ENCODE data around the gene KRTAP2-1. TPM values are rescaled to one million over a fixed set of nuclear protein-coding genes. Genes with fewer than 3 reads are reported as not detected.
"Not testable (repeated sequence)": the region's sequence is repeated elsewhere in the genome, so short reads cannot be mapped to it uniquely, and the experiment has no call there.

KRTAP2-1 gene
- total RNA-seq, 1 donor from 2014 or later = not detected

DNA sequence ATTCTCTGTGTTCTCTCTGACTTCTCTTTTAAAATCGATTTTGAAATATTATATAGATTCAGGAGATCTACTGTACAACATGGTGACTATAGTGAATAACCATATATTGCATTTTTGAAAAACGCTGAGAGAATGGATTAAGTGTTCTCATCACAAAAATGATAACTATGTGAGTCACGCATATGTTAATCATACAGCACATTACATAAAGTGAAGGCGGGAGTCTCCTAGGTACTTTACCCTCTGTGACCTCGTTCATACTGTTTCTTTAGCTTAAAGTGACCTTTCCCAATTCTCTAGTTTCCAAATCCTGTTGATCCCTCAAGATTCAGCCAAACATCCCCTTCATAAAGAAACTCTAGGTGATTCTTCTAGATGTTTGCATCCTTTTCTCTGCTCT lies 44.3 kb downstream of the KRTAP2-1 start:
- H3K9ac ChIP-seq (ENCODE audit: low read depth in 1 of 3, low read length in 3 of 3) = no peak overlapping the region
- H3K36me3 ChIP-seq (ENCODE audit: control insufficient read depth in 3 of 3, insufficient read depth in 3 of 3, low read length in 3 of 3) = no peaks in the 10 kb centered on the region
- no peak overlapping the region for H3K4me3 ChIP-seq (ENCODE audit: low read length in 3 of 3)
- no peaks in the 10 kb centered on the region for H3K4me1 ChIP-seq (ENCODE audit: control insufficient read depth in 3 of 3, insufficient read depth in 3 of 3, low read length in 3 of 3)
- H3K27ac ChIP-seq (ENCODE audit: low read depth, low read length) = no peak overlapping the region
- H3K27me3 ChIP-seq (ENCODE audit: control insufficient read depth in 3 of 3, insufficient read depth in 3 of 3, low read length in 3 of 3) = peaks cover 0 to 6% (median 3%) of the 10 kb centered on the region in 3 donors
- no peaks in the 10 kb centered on the region for H3K9me3 ChIP-seq (ENCODE audit: control insufficient read depth in 3 of 3, low read length in 3 of 3)

DNA sequence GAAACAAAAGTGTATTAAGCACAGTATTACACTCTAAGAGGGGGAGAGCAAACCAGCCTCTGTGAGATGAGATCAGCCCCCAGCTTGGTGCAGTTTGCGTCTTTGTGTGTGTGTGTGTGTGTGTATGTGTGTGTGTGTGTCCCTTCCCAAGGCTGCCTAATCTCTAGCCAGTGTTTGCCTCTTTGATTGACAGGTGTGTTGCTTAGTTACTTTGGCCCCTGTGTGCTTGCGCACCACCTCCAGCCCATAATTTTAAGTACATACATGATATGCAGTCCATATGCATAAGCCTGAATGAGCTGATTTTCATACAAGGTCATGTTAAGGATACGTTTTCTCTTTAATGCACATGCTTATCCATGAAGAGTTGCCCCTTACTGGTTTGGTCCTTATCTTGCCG lies 45.3 kb downstream of the KRTAP2-1 start:
- Histone ChIP-seq H3K9ac (ENCODE audit: low read depth in 1 of 3, low read length in 3 of 3) (no peak overlapping the region), H3K36me3 (ENCODE audit: control insufficient read depth in 3 of 3, insufficient read depth in 3 of 3, low read length in 3 of 3) (no peaks in the 10 kb centered on the region), H3K4me1 (ENCODE audit: control insufficient read depth in 3 of 3, insufficient read depth in 3 of 3, low read length in 3 of 3) (no peaks in the 10 kb centered on the region), H3K27me3 (ENCODE audit: control insufficient read depth in 3 of 3, insufficient read depth in 3 of 3, low read length in 3 of 3) (peaks cover 0 to 9% (median 3%) of the 10 kb centered on the region in 3 donors), H3K4me3 (ENCODE audit: low read length in 3 of 3) (no peak overlapping the region), H3K27ac (ENCODE audit: low read depth, low read length) (no peak overlapping the region), H3K9me3 (ENCODE audit: control insufficient read depth in 3 of 3, low read length in 3 of 3) (no peaks in the 10 kb centered on the region)

DNA sequence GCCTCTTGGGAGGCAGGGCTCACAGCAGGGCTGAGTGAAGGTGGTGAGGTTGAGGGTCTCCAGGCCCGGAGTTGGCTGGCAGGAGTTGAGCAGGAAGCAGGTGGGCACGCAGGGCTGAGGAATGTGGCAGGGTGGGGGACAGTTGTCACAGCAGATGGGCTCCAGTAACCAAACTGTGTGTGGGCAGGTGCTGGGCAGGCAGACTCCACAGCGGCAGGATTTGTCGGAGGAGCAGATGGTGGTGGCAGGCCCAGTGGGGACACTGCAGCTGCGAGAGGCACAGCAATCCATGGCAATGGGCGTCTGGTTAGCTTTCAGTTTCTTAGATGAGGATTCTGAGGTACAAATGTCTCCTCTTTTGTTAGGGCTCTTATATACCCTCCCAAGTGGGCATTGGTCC lies 47.6 kb downstream of the KRTAP2-1 start, which contains the start of gene KRTAP3-2:
Gene KRTAP3-2 (minus strand): TSS at position 344 of the 400 bp plus-strand sequence. CDS start 53 bp downstream, at position 291.
- H3K27me3 ChIP-seq (ENCODE audit: control insufficient read depth in 3 of 3, insufficient read depth in 3 of 3, low read length in 3 of 3) = peaks cover 2 to 12% (median 3%) of the 10 kb centered on the region in 3 donors
- not testable (repeated sequence) for H3K4me3 ChIP-seq (ENCODE audit: low read length in 3 of 3); H3K9me3 ChIP-seq (ENCODE audit: control insufficient read depth in 3 of 3, low read length in 3 of 3); H3K27ac ChIP-seq (ENCODE audit: low read depth, low read length); H3K4me1 ChIP-seq (ENCODE audit: control insufficient read depth in 3 of 3, insufficient read depth in 3 of 3, low read length in 3 of 3); H3K36me3 ChIP-seq (ENCODE audit: control insufficient read depth in 3 of 3, insufficient read depth in 3 of 3, low read length in 3 of 3); H3K9ac ChIP-seq (ENCODE audit: low read depth in 1 of 3, low read length in 3 of 3)

- Histone ChIP-seq H3K27me3 (ENCODE audit: control insufficient read depth in 3 of 3, insufficient read depth in 3 of 3, low read length in 3 of 3) (peaks cover 3 to 15% (median 5%) of the 10 kb centered on the region in 3 donors), H3K4me1 (ENCODE audit: control insufficient read depth in 3 of 3, insufficient read depth in 3 of 3, low read length in 3 of 3) (no peaks in the 10 kb centered on the region)
Observed at GRCh38 chr17:40997361-40997760, 49.8 kb downstream of the KRTAP2-1 start.

DNA sequence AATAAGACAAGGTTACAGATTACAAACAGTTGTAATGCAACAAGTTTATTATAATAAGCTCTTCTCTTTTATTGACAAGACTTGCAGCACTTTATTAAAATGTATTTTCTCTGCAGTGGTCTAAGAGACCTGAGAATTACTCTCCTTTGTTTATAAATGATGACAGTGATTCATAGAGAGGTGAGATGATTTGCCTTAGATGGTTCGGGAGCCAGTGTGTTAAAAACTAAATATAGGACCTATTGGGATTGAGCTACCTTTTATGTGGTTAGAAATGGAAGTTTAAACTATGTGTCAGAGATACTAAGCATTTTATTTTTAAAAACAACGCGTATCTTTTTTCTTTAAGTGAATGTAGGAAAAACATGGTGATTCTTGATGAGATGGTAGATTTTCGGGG lies 50.3 kb downstream of the KRTAP2-1 start:
- no peak overlapping the region for H3K9ac ChIP-seq (ENCODE audit: low read depth in 1 of 3, low read length in 3 of 3)
- H3K27me3 ChIP-seq (ENCODE audit: control insufficient read depth in 3 of 3, insufficient read depth in 3 of 3, low read length in 3 of 3) = peaks cover 3 to 13% (median 5%) of the 10 kb centered on the region in 3 donors
- no peaks in the 10 kb centered on the region for H3K36me3 ChIP-seq (ENCODE audit: control insufficient read depth in 3 of 3, insufficient read depth in 3 of 3, low read length in 3 of 3)
- no peak overlapping the region for H3K27ac ChIP-seq (ENCODE audit: low read depth, low read length)
- H3K4me1 ChIP-seq (ENCODE audit: control insufficient read depth in 3 of 3, insufficient read depth in 3 of 3, low read length in 3 of 3) = no peaks in the 10 kb centered on the region
- no peak overlapping the region for H3K4me3 ChIP-seq (ENCODE audit: low read length in 3 of 3)
- H3K9me3 ChIP-seq (ENCODE audit: control insufficient read depth in 3 of 3, low read length in 3 of 3) = no peaks in the 10 kb centered on the region

More at GRCh38 chr17:40997361-40997760, 49.8 kb downstream of the KRTAP2-1 start:
- no peaks in the 10 kb centered on the region for H3K9me3 ChIP-seq (ENCODE audit: control insufficient read depth in 3 of 3, low read length in 3 of 3)
- no peaks in the 10 kb centered on the region for H3K36me3 ChIP-seq (ENCODE audit: control insufficient read depth in 3 of 3, insufficient read depth in 3 of 3, low read length in 3 of 3)
- no peak overlapping the region for H3K9ac ChIP-seq (ENCODE audit: low read depth in 1 of 3, low read length in 3 of 3)
- H3K4me3 ChIP-seq (ENCODE audit: low read length in 3 of 3) = no peak overlapping the region
- H3K27ac ChIP-seq (ENCODE audit: low read depth, low read length) = no peak overlapping the region

Small RNA genes lying within 50 kb of the gene (small RNA-seq; reads per million reads assigned to genes)
- not detected for gene KRTAP3-4P

Other genes starting within 250 kb of the KRTAP2-1 start
- not detected for gene KRT28, start 247.4 kb downstream of the KRTAP2-1 start, total RNA-seq
- gene KRT10, start 224.7 kb downstream of the KRTAP2-1 start, total RNA-seq = 2.6 TPM
- gene KRT12, start 180.1 kb downstream of the KRTAP2-1 start, total RNA-seq = not detected
- gene KRT20, start 162.1 kb downstream of the KRTAP2-1 start, total RNA-seq = not detected
- gene KRT23, start 109.7 kb downstream of the KRTAP2-1 start, total RNA-seq = 0.52 TPM
- 3.1 TPM for gene KRT39, start 80.4 kb downstream of the KRTAP2-1 start, total RNA-seq
- 6.3 TPM for gene KRT40, start 63.0 kb downstream of the KRTAP2-1 start, total RNA-seq
- gene KRTAP3-3, start 53.2 kb downstream of the KRTAP2-1 start, total RNA-seq = not detected
- gene KRTAP3-2, start 47.4 kb downstream of the KRTAP2-1 start, total RNA-seq = not detected
- not detected for gene KRTAP3-1, start 38.2 kb downstream of the KRTAP2-1 start, total RNA-seq
- not detected for gene KRTAP1-5, start 20.1 kb downstream of the KRTAP2-1 start, total RNA-seq
- not detected for gene KRTAP1-4, start 17.1 kb downstream of the KRTAP2-1 start, total RNA-seq
- not detected for gene KRTAP1-3, start 12.4 kb downstream of the KRTAP2-1 start, total RNA-seq
- gene KRTAP1-1, start 5.9 kb downstream of the KRTAP2-1 start, total RNA-seq = not detected
- not detected for gene KRTAP2-2, start 7.9 kb upstream of the KRTAP2-1 start, total RNA-seq
- gene KRTAP2-3, start 12.8 kb upstream of the KRTAP2-1 start, total RNA-seq = not detected
- gene KRTAP2-4, start 18.6 kb upstream of the KRTAP2-1 start, total RNA-seq = not detected
- not detected for gene KRTAP4-7, start 36.8 kb upstream of the KRTAP2-1 start, total RNA-seq
- gene KRTAP4-8, start 50.8 kb upstream of the KRTAP2-1 start, total RNA-seq = not detected
- not detected for gene KRTAP4-16, start 54.9 kb upstream of the KRTAP2-1 start, total RNA-seq
- gene KRTAP4-9, start 58.1 kb upstream of the KRTAP2-1 start, total RNA-seq = not detected
- gene KRTAP4-11, start 71.1 kb upstream of the KRTAP2-1 start, total RNA-seq = not detected
- not detected for gene KRTAP4-12, start 76.9 kb upstream of the KRTAP2-1 start, total RNA-seq
- not detected for gene KRTAP4-6, start 93.2 kb upstream of the KRTAP2-1 start, total RNA-seq
- not detected for gene KRTAP4-5, start 102.5 kb upstream of the KRTAP2-1 start, total RNA-seq
- not detected for gene KRTAP4-4, start 113.4 kb upstream of the KRTAP2-1 start, total RNA-seq
- not detected for gene KRTAP4-3, start 120.9 kb upstream of the KRTAP2-1 start, total RNA-seq
- not detected for gene KRTAP4-2, start 130.9 kb upstream of the KRTAP2-1 start, total RNA-seq
- not detected for gene KRTAP4-1, start 137.6 kb upstream of the KRTAP2-1 start, total RNA-seq
- not detected for gene KRTAP9-1, start 142.6 kb upstream of the KRTAP2-1 start, total RNA-seq
- not detected for gene KRTAP9-2, start 179.3 kb upstream of the KRTAP2-1 start, total RNA-seq
- not detected for gene KRTAP9-3, start 185.1 kb upstream of the KRTAP2-1 start, total RNA-seq
- gene KRTAP9-8, start 190.7 kb upstream of the KRTAP2-1 start, total RNA-seq = not detected
- not detected for gene KRTAP9-4, start 202.4 kb upstream of the KRTAP2-1 start, total RNA-seq
- not detected for gene KRTAP9-9, start 208.1 kb upstream of the KRTAP2-1 start, total RNA-seq
- not detected for gene KRTAP9-6, start 218.1 kb upstream of the KRTAP2-1 start, total RNA-seq
- not detected for gene KRTAP9-7, start 228.4 kb upstream of the KRTAP2-1 start, total RNA-seq

Measured in skeletal muscle tissue (tissue), 5 donors.